HG03175 (cell line): ENCODE results near the gene BRIX1.
A peak's percentile ranks its signal among the peaks of the same experiment; 100 is the strongest.
"Not testable (repeated sequence)": the region's sequence is repeated elsewhere in the genome, so short reads cannot be mapped to it uniquely, and the experiment has no call there.

Source experiments
- ATAC-seq: cut with Tn5 transposase; IDR thresholded peaks from one replicate; pipeline ENCODE4 v1.9.1; 2021; ENCODE audit warnings: mild to moderate bottlenecking, moderate library complexity; ENCODE audit not compliant: unreplicated experiment

BRIX1 gene

DNA sequence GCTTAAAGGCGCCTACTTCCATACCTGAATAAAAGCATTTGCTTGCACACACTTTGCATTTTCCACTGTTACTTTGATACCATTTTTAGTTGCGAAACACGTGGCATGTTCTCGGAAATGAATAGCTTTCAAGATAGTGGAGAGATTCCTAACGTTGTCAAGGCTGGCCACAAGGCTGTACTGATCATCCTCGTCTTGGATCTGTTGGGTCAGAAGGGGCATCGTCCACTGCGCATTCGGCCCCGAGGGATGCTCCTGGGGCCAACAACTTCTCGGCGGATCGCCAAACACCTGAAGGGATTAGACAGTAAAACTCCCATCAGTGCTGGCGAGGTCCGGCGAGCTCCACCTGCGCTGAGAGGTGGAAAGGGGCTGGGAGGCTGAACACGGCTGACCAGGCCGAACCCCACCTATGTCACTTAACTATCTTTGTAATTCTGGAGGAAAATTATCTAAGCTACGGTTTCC, 806 bp upstream of the BRIX1 start:
- ATAC-seq = peak; percentile 20

DNA sequence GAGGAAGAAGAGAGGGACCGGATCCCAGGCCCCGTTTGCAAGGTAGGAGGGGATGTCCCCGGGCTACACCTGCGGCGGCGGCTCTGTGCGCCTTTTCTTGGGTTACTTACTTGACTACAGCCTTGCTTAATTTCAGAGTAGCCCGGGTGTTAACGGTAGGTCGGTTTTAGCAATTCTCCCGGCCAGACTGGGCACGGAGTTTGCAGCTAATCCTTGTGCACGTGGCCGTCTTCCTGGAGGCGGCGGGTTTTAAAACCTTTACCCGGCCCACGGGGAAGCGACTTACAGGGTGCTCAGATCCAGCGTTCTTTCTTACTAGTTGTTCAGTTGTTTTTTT, 313 bp downstream of the BRIX1 start:
- ATAC-seq = peak; percentile 11

GRCh38 chr5:34916518-34916917, 1.0 kb downstream of the BRIX1 start:
- no peak for ATAC-seq

- ATAC-seq = no peak
These were observed 2.5 kb downstream of the BRIX1 start for GRCh38 chr5:34918025-34918424.

GRCh38 chr5:34919077-34919476, 3.6 kb downstream of the BRIX1 start:
- ATAC-seq = no peak

DNA sequence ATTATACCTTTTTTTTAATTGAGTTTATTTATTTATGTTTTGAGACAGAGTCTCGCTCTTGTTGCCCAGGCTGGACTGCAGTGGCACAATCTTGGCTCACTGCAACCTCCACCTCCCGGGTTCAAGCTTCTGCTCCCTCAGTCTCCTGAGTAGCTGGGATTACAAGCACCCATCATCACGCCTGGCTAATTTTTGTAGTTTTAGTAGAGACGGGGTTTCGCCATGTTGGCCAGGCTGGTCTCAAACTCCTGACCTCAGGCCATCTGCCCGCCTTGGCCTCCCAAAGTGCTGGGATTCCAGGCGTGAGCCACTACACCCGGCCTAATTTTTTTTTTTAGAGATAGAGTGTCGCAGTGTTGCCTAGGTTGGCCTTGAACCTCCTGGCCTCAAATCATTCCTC, 7.7 kb downstream of the BRIX1 start:
- ATAC-seq = not testable (repeated sequence)

- ATAC-seq = peak; percentile 44
These were observed 8.4 kb downstream of the BRIX1 start for GRCh38 chr5:34923694-34924461.

DNA sequence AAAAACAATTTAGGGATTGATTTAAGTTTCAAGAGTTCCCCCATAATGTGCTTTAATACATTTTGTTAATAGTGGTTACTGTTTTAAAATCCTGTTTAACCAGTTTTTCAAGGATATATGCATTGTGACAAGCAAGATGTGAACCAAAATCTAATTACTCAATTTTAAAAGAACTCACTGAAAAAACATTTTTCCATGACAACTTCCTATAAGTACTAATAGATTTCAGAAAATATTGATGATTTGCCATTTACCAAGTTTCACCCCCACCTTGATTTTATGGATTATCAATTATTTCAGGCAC, 8.9 kb downstream of the BRIX1 start:
- no peak for ATAC-seq

DNA sequence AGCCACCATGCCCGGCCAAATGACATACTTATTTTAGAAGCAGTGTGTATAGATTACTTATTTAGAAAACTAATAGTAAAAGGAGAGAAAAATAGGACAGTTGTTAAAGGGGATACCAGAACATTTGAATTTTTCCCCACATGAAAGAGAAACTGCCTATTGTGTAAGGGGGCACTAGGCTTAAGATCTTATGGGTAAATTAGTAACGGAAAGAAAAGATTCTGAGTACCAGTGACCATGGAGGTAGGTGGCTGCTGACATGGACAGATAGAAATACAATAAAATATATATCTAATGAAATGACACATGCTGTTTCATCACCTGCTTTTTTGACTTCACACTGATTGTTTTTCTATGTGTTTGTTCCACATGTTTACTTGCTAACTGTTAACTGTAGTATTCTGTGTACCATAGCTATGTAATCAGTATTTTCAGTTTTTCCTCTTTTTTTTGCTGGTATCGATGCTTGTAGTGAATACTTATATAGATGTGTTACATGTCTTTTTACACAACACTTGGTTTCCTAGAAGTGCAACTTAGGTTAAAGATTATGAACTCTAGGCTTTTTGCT, 10.9 kb downstream of the BRIX1 start:
- no peak for ATAC-seq

- no peak for ATAC-seq
These were observed 12.3 kb downstream of the BRIX1 start for GRCh38 chr5:34927785-34928184.

DNA sequence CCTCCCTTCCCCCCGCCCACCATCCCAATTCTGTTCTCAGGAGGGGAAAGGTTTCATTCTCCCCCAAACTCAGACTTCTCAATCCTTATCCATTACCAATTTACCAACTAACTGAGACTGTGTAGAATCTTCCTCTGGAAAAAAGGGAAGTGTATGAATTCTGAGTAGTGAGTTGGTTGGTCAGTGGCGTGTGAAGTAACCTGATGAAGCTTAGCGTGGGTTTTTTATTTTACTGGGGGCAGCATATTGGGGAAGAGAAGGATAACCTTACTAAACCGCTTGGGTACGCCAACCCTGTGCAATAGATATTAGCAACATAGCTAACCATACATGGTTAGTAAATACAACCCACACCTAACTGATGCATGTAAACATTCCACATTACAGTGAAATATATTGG, 12.8 kb downstream of the BRIX1 start:
- ATAC-seq = no peak

DNA sequence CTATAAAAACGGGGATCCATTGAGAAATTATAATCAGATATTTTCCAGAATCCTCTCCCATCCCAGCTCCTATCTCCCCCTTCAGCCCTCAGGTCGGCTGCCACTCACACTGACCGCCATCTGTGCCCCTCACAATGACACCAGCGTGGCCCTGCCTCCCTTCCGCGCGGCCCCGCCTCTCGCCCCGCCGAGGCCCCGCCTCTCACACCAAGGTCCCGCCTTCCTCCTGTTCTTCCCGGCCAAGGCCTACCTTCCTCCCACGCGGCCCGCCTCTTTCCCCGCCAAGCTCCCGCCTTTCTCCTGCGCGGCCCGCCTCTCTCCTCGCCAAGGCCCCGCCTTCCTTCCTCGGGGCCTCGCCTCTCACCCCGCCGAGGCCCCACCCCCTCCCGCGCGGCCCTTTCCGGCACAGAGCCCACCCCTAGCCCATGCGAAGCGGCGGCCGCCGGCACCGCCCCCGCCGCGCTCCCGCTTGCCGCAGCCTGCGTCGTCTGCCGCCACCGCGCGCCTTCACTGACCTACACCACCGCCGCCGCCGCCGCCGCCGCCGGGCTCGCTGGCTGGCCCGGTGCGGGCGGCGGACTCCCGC, 13.7 kb downstream of the BRIX1 start, which contains the start of gene DNAJC21:
Gene DNAJC21 (plus strand): TSS at position 426 of the 586 bp plus-strand sequence. CDS start 261 bp downstream, outside the sequence.
- ATAC-seq = peak; percentile 88

GRCh38 chr5:34929720-34930461, 14.4 kb downstream of the BRIX1 start:
- peak; percentile 82 for ATAC-seq

DNA sequence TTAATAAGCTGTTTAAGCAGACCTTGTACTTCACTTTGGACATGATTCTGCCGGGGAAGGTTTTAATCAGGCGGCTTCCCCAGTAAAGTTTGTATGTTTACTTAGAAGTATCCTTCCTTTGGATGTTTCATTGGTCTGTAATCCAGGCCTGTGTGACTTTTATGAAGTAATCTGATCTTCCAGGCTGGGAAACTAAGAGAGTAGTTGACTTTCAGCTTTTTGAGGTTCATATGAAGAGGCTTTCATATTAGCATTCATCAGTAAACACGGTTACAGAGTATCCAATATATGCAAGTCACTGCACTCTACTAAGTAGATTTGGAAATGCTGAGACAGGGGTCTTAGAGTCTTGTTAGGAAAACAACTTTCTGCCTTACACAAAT, 14.9 kb downstream of the BRIX1 start:
- ATAC-seq = no peak

- ATAC-seq = no peak
These were observed 15.4 kb downstream of the BRIX1 start for GRCh38 chr5:34930870-34931269.

DNA sequence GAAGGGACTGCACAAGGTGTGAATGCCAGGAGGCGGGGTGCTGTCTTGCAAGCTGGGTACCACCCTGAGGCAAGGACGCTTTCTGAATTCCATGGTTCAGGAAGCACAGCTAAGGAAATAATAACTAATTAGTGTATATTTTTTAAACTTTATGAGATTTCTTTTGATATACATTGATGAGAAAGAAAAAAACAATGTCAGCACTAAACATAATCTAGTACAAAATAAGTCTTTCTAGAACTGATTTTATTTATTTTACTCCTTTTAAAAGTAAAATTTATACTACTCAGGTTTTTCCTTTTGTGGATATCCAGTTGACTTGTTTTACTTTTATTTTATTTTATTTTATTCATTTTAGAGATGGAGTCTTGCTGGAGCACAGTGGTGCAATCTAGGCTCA, 17.4 kb downstream of the BRIX1 start:
- ATAC-seq = no peak

- ATAC-seq = no peak
These were observed 26.4 kb downstream of the BRIX1 start for GRCh38 chr5:34941936-34942335.

GRCh38 chr5:34944044-34944443, 28.5 kb downstream of the BRIX1 start:
- ATAC-seq = no peak

DNA sequence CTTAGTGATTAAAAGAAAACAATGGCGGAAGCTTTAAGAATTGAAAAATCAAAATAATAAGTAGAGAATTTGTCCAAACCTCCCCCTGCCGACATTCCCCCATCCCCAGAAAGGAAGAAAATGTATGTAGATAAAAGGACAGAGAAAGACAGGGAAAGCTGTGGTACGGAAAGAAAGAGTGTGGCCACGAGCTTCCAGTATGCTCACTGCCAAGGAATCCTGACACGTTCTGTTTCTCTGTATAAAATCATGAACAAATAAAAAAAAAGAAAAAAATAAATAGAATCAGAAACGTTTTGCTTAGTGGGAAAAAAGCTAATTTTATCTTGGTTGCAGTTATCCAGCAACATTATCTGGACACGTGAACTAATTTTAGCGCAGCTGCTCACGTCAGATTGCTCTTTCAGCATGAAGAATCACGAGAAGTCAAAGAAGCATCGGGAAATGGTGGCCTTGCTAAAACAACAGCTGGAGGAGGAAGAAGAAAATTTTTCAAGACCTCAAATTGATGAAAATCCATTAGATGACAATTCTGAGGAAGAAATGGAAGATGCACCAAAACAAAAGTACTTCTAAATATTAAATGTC, 29.0 kb downstream of the BRIX1 start:
- no peak for ATAC-seq

- ATAC-seq = no peak
These were observed 41.8 kb downstream of the BRIX1 start for GRCh38 chr5:34957321-34957720.
